Activated T-helper 2 cell treated with anti-CD3 and anti-CD28 coated beads, Interferon-gamma antibody, Interleukin-2, Interleukin-4, amounts not matched to agents 10 μg/mL and 5 μg/mL and 100 μg/mL, durations not matched to agents 14 hours and 24 hours and 36 hours (primary cell): ENCODE data around the gene NDUFV2. TPM values are rescaled to one million over a fixed set of nuclear protein-coding genes. Genes with fewer than 3 reads are reported as not detected.

Experiments used
- DNase-seq: peaks from one replicate; pipeline ENCODE4 v3.0.0; 2021; ENCODE audit warnings: low spot score
- H3K27ac Mint-ChIP-seq: one replicate; pipeline ENCODE4 v1.8.0; 2021; ENCODE audit warnings: mixed read lengths
- H3K27me3 Mint-ChIP-seq: one replicate; pipeline ENCODE4 v1.8.0; 2021; ENCODE audit warnings: low read depth, mixed read lengths
- H3K36me3 Mint-ChIP-seq: one replicate; pipeline ENCODE4 v1.8.0; 2021; ENCODE audit warnings: low read depth, mixed read lengths
- H3K4me1 Mint-ChIP-seq: one replicate; pipeline ENCODE4 v1.8.0; 2021; ENCODE audit warnings: low read depth, mixed read lengths
- H3K4me3 Mint-ChIP-seq: one replicate; pipeline ENCODE4 v1.8.0; 2021; ENCODE audit warnings: low read depth, mild to moderate bottlenecking, moderate library complexity, mixed read lengths
- H3K9me3 Mint-ChIP-seq: one replicate; pipeline ENCODE4 v1.8.0; 2021; ENCODE audit warnings: mixed read lengths
- intact Hi-C: fragments of 100-400 bp; cut with micrococcal nuclease; formaldehyde crosslinking; loops from one replicate; pipeline ENCODE4 v1.15.1; 2023
- total RNA-seq: library from RNA; stranded (reverse); gene quantifications from 2 replicates; pipeline ENCODE4 v1.2.3, GENCODE V29; 2022

NDUFV2 gene
- total RNA-seq, 1 donor from 2014 or later: 341 TPM

DNA sequence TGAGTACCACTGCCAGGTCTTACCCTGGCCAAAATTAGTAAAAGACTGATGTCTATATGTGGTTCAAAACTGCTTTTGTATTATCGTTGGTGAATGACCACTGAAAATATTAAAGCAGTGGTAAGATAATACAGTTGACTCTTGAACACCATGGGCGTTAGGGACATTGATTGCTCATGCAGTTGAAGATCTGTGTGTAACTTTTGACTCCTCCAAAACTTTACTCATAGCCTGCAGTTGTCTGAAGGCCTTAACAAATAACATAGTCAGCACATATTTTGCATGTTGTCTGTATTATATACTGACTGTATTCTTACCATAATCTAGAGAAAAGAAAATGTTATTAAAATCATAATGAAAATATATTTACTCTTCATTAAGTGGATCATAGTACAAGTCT is 28.3 kb downstream of the NDUFV2 start:
- no peaks in the 10 kb centered on the region for H3K9me3 Mint-ChIP-seq
- H3K27ac Mint-ChIP-seq: no peak overlapping the region
- H3K4me1 Mint-ChIP-seq: peaks cover 45% of the 10 kb centered on the region
- no peak for DNase-seq
- intact Hi-C loops: no loop called here
- peaks cover 84% of the 10 kb centered on the region for H3K36me3 Mint-ChIP-seq
- H3K27me3 Mint-ChIP-seq: no peaks in the 10 kb centered on the region
- no peak overlapping the region for H3K4me3 Mint-ChIP-seq

- H3K9me3 Mint-ChIP-seq: no peaks in the 10 kb centered on the region
- H3K4me3 Mint-ChIP-seq: no peak overlapping the region
- H3K36me3 Mint-ChIP-seq: peaks cover 74% of the 10 kb centered on the region
- H3K27ac Mint-ChIP-seq: no peak overlapping the region
- DNase-seq: no peak
- intact Hi-C loops: no loop called here
- H3K27me3 Mint-ChIP-seq: no peaks in the 10 kb centered on the region
- H3K4me1 Mint-ChIP-seq: peaks cover 39% of the 10 kb centered on the region
Measured at GRCh38 chr18:9132628-9133027, 30.1 kb downstream of the NDUFV2 start.

DNA sequence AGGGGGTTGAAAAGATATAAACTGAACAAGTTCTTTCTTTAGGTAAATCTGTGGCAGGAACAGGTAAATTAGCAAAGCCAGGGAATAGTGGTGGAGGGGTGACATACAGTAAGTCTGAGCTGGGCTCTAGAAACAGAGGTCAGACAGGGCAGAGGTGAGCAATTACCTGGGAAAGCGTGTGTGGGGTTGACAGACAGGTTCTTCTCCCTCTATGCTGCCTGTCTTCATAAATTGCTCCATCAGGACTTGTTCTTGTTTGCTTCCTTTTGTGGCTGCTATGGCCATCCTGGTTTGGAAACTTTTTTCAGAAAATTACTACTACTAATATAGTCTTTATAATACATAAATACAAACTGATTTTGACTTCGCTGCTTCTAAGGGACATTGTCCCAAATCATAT is 30.7 kb downstream of the NDUFV2 start:
- Mint-ChIP-seq H3K27me3 (no peaks in the 10 kb centered on the region), H3K4me3 (no peak overlapping the region), H3K27ac (peak overlapping the region; percentile 60), H3K4me1 (peaks cover 36% of the 10 kb centered on the region), H3K36me3 (peaks cover 68% of the 10 kb centered on the region), H3K9me3 (no peaks in the 10 kb centered on the region)
- intact Hi-C loops: no loop called here
- no peak for DNase-seq

- H3K4me3 Mint-ChIP-seq: peak overlapping the region; percentile 95
- H3K27ac Mint-ChIP-seq: peak overlapping the region; percentile 99
- no peaks in the 10 kb centered on the region for H3K9me3 Mint-ChIP-seq
- intact Hi-C loops: loop anchor here (5.0 kb wide), 2 partner anchors 342 to 777 kb away; partner anchors contain the start of genes RALBP1 and VAPA
- H3K36me3 Mint-ChIP-seq: peaks cover 66% of the 10 kb centered on the region
- no peak for DNase-seq
- no peaks in the 10 kb centered on the region for H3K27me3 Mint-ChIP-seq
- peaks cover 46% of the 10 kb centered on the region for H3K4me1 Mint-ChIP-seq
Measured at GRCh38 chr18:9135081-9135911, 32.8 kb downstream of the NDUFV2 start.

DNA sequence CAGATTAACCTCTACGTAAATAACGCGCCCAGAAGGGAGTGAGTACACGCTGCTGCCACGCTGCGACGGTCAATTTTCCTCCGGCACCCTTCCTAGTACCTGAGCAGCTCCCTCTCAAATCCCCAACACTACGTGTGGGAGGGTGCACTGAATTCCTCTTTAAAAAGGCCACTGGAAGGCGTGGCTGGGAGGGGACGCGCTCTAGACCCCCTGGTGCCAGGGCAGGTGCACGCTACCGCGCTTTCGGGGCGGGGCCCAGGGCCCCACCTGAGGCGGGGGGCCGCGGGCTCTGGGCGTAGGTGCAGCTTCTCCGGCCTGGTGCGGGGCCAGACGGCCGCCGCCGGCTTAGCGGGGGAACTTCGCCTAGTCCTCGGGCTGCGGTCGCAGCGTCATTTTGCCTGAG is 33.4 kb downstream of the NDUFV2 start:
- H3K27ac Mint-ChIP-seq: peak overlapping the region; percentile 99
- intact Hi-C loops: loop anchor here (1.0 to 5.0 kb wide), 7 partner anchors 19 to 776 kb away; partner anchors contain the start of genes NDUFV2, RALBP1, TWSG1 and VAPA
- no peaks in the 10 kb centered on the region for H3K27me3 Mint-ChIP-seq
- no peaks in the 10 kb centered on the region for H3K9me3 Mint-ChIP-seq
- H3K4me1 Mint-ChIP-seq: peaks cover 48% of the 10 kb centered on the region
- peak overlapping the region; percentile 95 for H3K4me3 Mint-ChIP-seq
- DNase-seq: no peak
- peaks cover 68% of the 10 kb centered on the region for H3K36me3 Mint-ChIP-seq

GRCh38 chr18:9136315-9137155 is 34.0 kb downstream of the NDUFV2 start, which contains the start of gene ANKRD12:
Gene ANKRD12, plus strand, starts transcription at chr18:9136781. Its CDS starts 45,652 bp downstream, at chr18:9182433.
- DNase-seq: peak; percentile 98
- H3K27me3 Mint-ChIP-seq: no peaks in the 10 kb centered on the region
- peaks cover 54% of the 10 kb centered on the region for H3K4me1 Mint-ChIP-seq
- peak within 1 kb of the TSS; percentile 95 for H3K4me3 Mint-ChIP-seq
- peak within 1 kb of the TSS; percentile 99 for H3K27ac Mint-ChIP-seq
- intact Hi-C loops: loop anchor here (1.0 to 5.0 kb wide), 7 partner anchors 19 to 776 kb away; partner anchors contain the start of genes NDUFV2, RALBP1, TWSG1 and VAPA
- no peaks in the 10 kb centered on the region for H3K9me3 Mint-ChIP-seq
- peaks cover 68% of the 10 kb centered on the region for H3K36me3 Mint-ChIP-seq

GRCh38 chr18:9137168-9138066 is 34.9 kb downstream of the NDUFV2 start:
- intact Hi-C loops: loop anchor here (2.0 to 5.0 kb wide), 4 partner anchors 43 to 775 kb away; partner anchors contain the start of genes RALBP1, TWSG1 and VAPA
- Mint-ChIP-seq H3K9me3 (no peaks in the 10 kb centered on the region), H3K36me3 (peaks cover 63% of the 10 kb centered on the region), H3K27ac (peak overlapping the region; percentile 83), H3K27me3 (no peaks in the 10 kb centered on the region), H3K4me3 (peak overlapping the region; percentile 78), H3K4me1 (peaks cover 54% of the 10 kb centered on the region)
- peak; percentile 74 for DNase-seq

- peaks cover 57% of the 10 kb centered on the region for H3K4me1 Mint-ChIP-seq
- no peak for DNase-seq
- intact Hi-C loops: loop anchor here (2.0 to 5.0 kb wide), 4 partner anchors 103 to 773 kb away; partner anchors contain the start of genes RALBP1 and VAPA
- H3K27ac Mint-ChIP-seq: peak overlapping the region; percentile 94
- H3K27me3 Mint-ChIP-seq: no peaks in the 10 kb centered on the region
- H3K36me3 Mint-ChIP-seq: peaks cover 55% of the 10 kb centered on the region
- H3K9me3 Mint-ChIP-seq: no peaks in the 10 kb centered on the region
- H3K4me3 Mint-ChIP-seq: peak overlapping the region; percentile 78
Measured at GRCh38 chr18:9139400-9140039, 37.0 kb downstream of the NDUFV2 start.

DNA sequence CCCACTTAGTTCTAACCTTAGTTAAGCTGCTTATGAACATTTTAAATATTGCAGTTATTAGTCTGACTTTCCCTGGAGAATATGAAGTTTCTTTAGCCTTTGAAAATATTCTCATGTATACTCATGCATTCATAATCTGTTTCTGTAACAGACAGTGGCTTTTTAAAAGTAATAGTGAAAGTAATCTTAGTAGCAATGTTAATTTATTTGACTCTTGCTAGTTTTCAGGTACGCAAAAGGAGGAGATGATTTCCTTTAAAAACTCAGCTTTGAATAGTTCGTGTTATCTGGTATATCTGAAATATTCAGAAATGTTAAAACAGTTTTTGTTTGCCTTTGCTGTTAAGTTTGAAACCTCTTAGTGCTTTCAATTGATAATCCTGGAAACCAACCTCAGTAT is 37.9 kb downstream of the NDUFV2 start:
- Mint-ChIP-seq H3K4me3 (peak overlapping the region; percentile 78), H3K36me3 (peaks cover 54% of the 10 kb centered on the region), H3K9me3 (no peaks in the 10 kb centered on the region), H3K27me3 (no peaks in the 10 kb centered on the region), H3K4me1 (peaks cover 57% of the 10 kb centered on the region), H3K27ac (peak overlapping the region; percentile 94)
- DNase-seq: no peak
- intact Hi-C loops: loop anchor here (2.0 to 5.0 kb wide), 2 partner anchors 102 to 124 kb away; no protein-coding TSS in a partner anchor

- H3K9me3 Mint-ChIP-seq: no peaks in the 10 kb centered on the region
- intact Hi-C loops: loop anchor here (2.0 to 5.0 kb wide), 2 partner anchors 101 to 124 kb away; no protein-coding TSS in a partner anchor
- no peaks in the 10 kb centered on the region for H3K27me3 Mint-ChIP-seq
- peaks cover 49% of the 10 kb centered on the region for H3K36me3 Mint-ChIP-seq
- peak overlapping the region; percentile 78 for H3K4me3 Mint-ChIP-seq
- H3K4me1 Mint-ChIP-seq: peaks cover 58% of the 10 kb centered on the region
- DNase-seq: no peak
- peak overlapping the region; percentile 94 for H3K27ac Mint-ChIP-seq
Measured at GRCh38 chr18:9140984-9141383, 38.5 kb downstream of the NDUFV2 start.

DNA sequence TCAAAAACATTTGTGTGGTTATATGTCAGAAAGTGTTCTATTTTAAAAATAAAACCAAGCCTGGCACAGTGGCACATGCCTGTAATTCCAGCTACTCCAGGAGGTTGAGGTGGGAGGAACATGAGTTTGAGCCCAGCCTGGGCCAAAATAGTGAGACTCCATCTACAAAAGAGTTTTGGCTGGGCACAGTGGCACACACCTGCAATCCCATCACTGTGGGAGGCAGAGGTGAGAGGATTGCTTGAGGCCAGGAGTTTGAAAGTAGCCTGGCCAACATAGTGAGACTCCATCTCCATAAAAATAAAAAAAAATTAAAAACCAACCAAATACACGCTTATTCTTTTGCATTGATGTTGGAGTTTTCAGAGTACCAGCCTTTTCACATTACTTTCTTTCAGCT is 43.7 kb downstream of the NDUFV2 start:
- no peaks in the 10 kb centered on the region for H3K27me3 Mint-ChIP-seq
- H3K4me1 Mint-ChIP-seq: peaks cover 59% of the 10 kb centered on the region
- intact Hi-C loops: loop anchor here (5.0 kb wide), 1 partner anchor 449 kb away; no protein-coding TSS in a partner anchor
- no peaks in the 10 kb centered on the region for H3K9me3 Mint-ChIP-seq
- no peak for DNase-seq
- peak overlapping the region; percentile 64 for H3K27ac Mint-ChIP-seq
- no peak overlapping the region for H3K4me3 Mint-ChIP-seq
- H3K36me3 Mint-ChIP-seq: peaks cover 24% of the 10 kb centered on the region
